GM12878 (cell line): ENCODE data around the gene NUDCD3. TPM values are rescaled to one million over a fixed set of nuclear protein-coding genes. Genes with fewer than 3 reads are reported as not detected.

Source experiments
- ATAC-seq: fragments of 200-7000 bp; cut with Tn5 transposase; 3 replicates; pipeline ENCODE4 v1.9.1; 2020; ENCODE audit warnings: mild to moderate bottlenecking, moderate library complexity
- BruUV-seq: library from RNA; stranded (reverse); fragments of 400-500 nt; replicated peaks from 2 replicates; lab custom pipeline; 2021; lab: Mats Ljungman, UMichigan
- CTCF ChIA-PET: fragments of 300-600 bp; sonication (Branson Sonifier 250); formaldehyde crosslinking; extraction: SDS; loops from one replicate; lab custom pipeline; 2021; ENCODE audit warnings: inconsistent platforms; lab: Yijun Ruan, JAX
- POLR2A ChIA-PET: fragments of 350-600 bp; formaldehyde crosslinking; extraction: SDS; loops from one replicate; lab custom pipeline; 2021; ENCODE audit warnings: inconsistent platforms; lab: Charles Lee
- RAD21 ChIA-PET: fragments of 300-600 bp; sonication (Branson Sonifier 250); formaldehyde crosslinking; loops from one replicate; lab custom pipeline; 2023; ENCODE audit warnings: antibody characterized with exemption; ENCODE audit not compliant: unreplicated experiment; lab: Charles Lee
- SMC1A ChIA-PET: fragments of 300-600 bp; sonication (Branson Sonifier 250); formaldehyde crosslinking; loops from one replicate; lab custom pipeline; 2023; ENCODE audit not compliant: unreplicated experiment, uncharacterized antibody; lab: Charles Lee
- DNase-seq: peaks from one replicate; pipeline ENCODE4 v3.0.0-alpha.2; 2011; ENCODE audit warnings: low read depth, low spot score
- FAIRE-seq: peaks from 3 replicates; lab custom pipeline; 2011; peaks lifted over from hg19 to GRCh38; lab: Jason Lieb, UNC
- H2AFZ ChIP-seq: 2 replicates; pipeline ENCODE4 v1.6.0; 2011; ENCODE audit warnings: low read depth, low read length, control low read depth; ENCODE audit not compliant: control insufficient read depth
- H3K27ac ChIP-seq: 2 replicates; pipeline ENCODE4 v1.5.1; 2011; ENCODE audit warnings: control low read depth; ENCODE audit not compliant: control insufficient read depth, insufficient read depth
- H3K27me3 ChIP-seq, 2 experiments: replicated peaks in 1 of 2; 2 replicates each; pipeline versions ENCODE4 v1.6.0 to v1.6.1; 2011; ENCODE audit warnings: low read length in 1 of 2; ENCODE audit not compliant: control insufficient read depth in 2 of 2, insufficient read depth in 2 of 2
- H3K36me3 ChIP-seq, 2 experiments: 2 replicates each; pipeline ENCODE4 v1.5.1; 2011; ENCODE audit warnings: low read length in 1 of 2; ENCODE audit not compliant: control insufficient read depth in 2 of 2, insufficient read depth in 2 of 2
- H3K4me1 ChIP-seq: 2 replicates; pipeline ENCODE4 v1.6.1; 2011; ENCODE audit warnings: mild to moderate bottlenecking, low read length, moderate library complexity, mixed read lengths; ENCODE audit not compliant: control insufficient read depth, insufficient read depth
- H3K4me2 ChIP-seq: 2 replicates; pipeline ENCODE4 v1.6.0; 2011; ENCODE audit warnings: control low read depth; ENCODE audit not compliant: control insufficient read depth, insufficient read depth
- H3K4me3 ChIP-seq: fragments of 200-600 bp; sonication (generic); 2 replicates; pipeline ENCODE4 v1.5.1; 2016
- H3K79me2 ChIP-seq: 2 replicates; pipeline ENCODE4 v1.6.0; 2011; ENCODE audit warnings: low read length; ENCODE audit not compliant: control insufficient read depth, insufficient read depth
- H3K9ac ChIP-seq: 2 replicates; pipeline ENCODE4 v1.8.0; 2011; ENCODE audit warnings: low read length, control low read depth, mixed read lengths; ENCODE audit not compliant: control insufficient read depth, insufficient read depth
- H3K9me3 ChIP-seq: replicated peaks from 3 replicates; pipeline ENCODE4 v1.5.1; 2011; ENCODE audit warnings: mild to moderate bottlenecking, low read length; ENCODE audit not compliant: control insufficient read depth, insufficient read depth
- H4K20me1 ChIP-seq: 2 replicates; pipeline ENCODE4 v1.6.0; 2011; ENCODE audit not compliant: control insufficient read depth, insufficient read depth
- ATF2 ChIP-seq: IDR thresholded peaks from 2 replicates; pipeline ENCODE4 v1.6.1; 2012; ENCODE audit warnings: low read length, inconsistent platforms
- BHLHE40 ChIP-seq, 2 experiments: fragments of 450-650 bp in 1 of 2; IDR thresholded peaks; 2 replicates each; pipeline ENCODE4 v1.6.1; 2011 to 2017; ENCODE audit warnings: low read depth in 2 of 2, borderline replicate concordance in 1 of 2, improper control_type of control experiment in 1 of 2, low read length in 1 of 2, mild to moderate bottlenecking in 1 of 2
- BMI1 ChIP-seq: fragments of 450-650 bp; IDR thresholded peaks from 2 replicates; pipeline ENCODE4 v1.6.1; 2016; ENCODE audit warnings: mild to moderate bottlenecking, moderate library complexity, borderline replicate concordance
- DPF2 ChIP-seq: fragments of 450-650 bp; IDR thresholded peaks from 2 replicates; pipeline ENCODE4 v1.6.1; 2017; ENCODE audit warnings: mild to moderate bottlenecking
- FOXM1 ChIP-seq: IDR thresholded peaks from 2 replicates; pipeline ENCODE4 v1.6.1; 2012; ENCODE audit warnings: low read depth, mild to moderate bottlenecking, inconsistent platforms, low read length, moderate library complexity
- MTA2 ChIP-seq: fragments of 450-650 bp; IDR thresholded peaks from 2 replicates; pipeline ENCODE4 v1.6.1; 2016; ENCODE audit warnings: low read depth, mild to moderate bottlenecking, moderate library complexity
- NBN ChIP-seq: fragments of 450-650 bp; IDR thresholded peaks from 2 replicates; pipeline ENCODE4 v1.6.1; 2016
- POLR2A ChIP-seq: IDR thresholded peaks from 2 replicates; pipeline ENCODE4 v1.6.1; 2011; ENCODE audit warnings: low read depth, mild to moderate bottlenecking, low read length
- RELB ChIP-seq: fragments of 450-650 bp; IDR thresholded peaks from 2 replicates; pipeline ENCODE4 v1.6.1; 2017; ENCODE audit warnings: low read depth, mild to moderate bottlenecking, moderate library complexity
- SIX5 ChIP-seq: IDR thresholded peaks from 2 replicates; pipeline ENCODE4 v1.6.1; 2011; ENCODE audit warnings: mild to moderate bottlenecking, low read depth, low read length, moderate library complexity; ENCODE audit not compliant: severe bottlenecking
- SP1 ChIP-seq: IDR thresholded peaks from one replicate; pipeline ENCODE4 v1.6.1; 2011; ENCODE audit warnings: low read depth, low read length
- SPI1 ChIP-seq: IDR thresholded peaks from 2 replicates; pipeline ENCODE4 v1.6.1; 2011; ENCODE audit warnings: low read depth, mild to moderate bottlenecking, low read length, moderate library complexity, borderline replicate concordance; ENCODE audit not compliant: insufficient read depth
- TCF3 ChIP-seq: IDR thresholded peaks from 2 replicates; pipeline ENCODE4 v1.6.1; 2012; ENCODE audit warnings: low read depth, mild to moderate bottlenecking, low read length, borderline replicate concordance; ENCODE audit not compliant: insufficient read depth
- USF2 ChIP-seq: IDR thresholded peaks from 2 replicates; pipeline ENCODE4 v1.6.1; 2011; ENCODE audit warnings: low read depth, low read length, improper control_type of control experiment, borderline replicate concordance
- WRNIP1 ChIP-seq: IDR thresholded peaks from 2 replicates; pipeline ENCODE4 v1.6.1; 2011; ENCODE audit warnings: low read depth, low read length, improper control_type of control experiment, borderline replicate concordance
- ZBED1 ChIP-seq: IDR thresholded peaks from 2 replicates; pipeline ENCODE4 v1.6.1; 2016; ENCODE audit warnings: borderline replicate concordance
- WGBS: methylation state at CpG from one replicate; pipeline ENCODE4 v1.1.6; 2016; ENCODE audit warnings: low lambda C conversion rate; ENCODE audit not compliant: insufficient replicate concordance, insufficient coverage; ENCODE audit errors: missing lambda C conversion rate; 5-methylcytosine and 5-hydroxymethylcytosine counted together
- in situ Hi-C: fragments of 300-500 bp; cut with MboI; formaldehyde crosslinking; loops from 9 replicates; pipeline ENCODE4 v1.14.3; 2018; ENCODE audit warnings: mixed read lengths
- intact Hi-C: fragments of 100-400 bp; cut with micrococcal nuclease; formaldehyde crosslinking; loops from one replicate; pipeline ENCODE4 v1.14.2; 2022; ENCODE audit not compliant: unreplicated experiment
- polyA plus RNA-seq, 11 experiments: library from polyadenylated mRNA; depleted of rRNA in 4 of 11; unstranded in 6 of 11; stranded (reverse) in 5 of 11; fragments of >200 nt; fragmentation: Nextera tagmentation in 4 of 11; fragmentation: Illumina TruSeq in 1 of 11; extraction: Ambion mirVana in 4 of 11; extraction: Trizol in 1 of 11; gene quantifications; 1 replicate in 1 of 11; 2 replicates in 10 of 11; pipeline versions ENCODE4 v1.2.1 to v1.2.3, GENCODE V29; 2011 to 2016; ENCODE audit warnings: inconsistent platforms in 2 of 11, missing spikeins in 2 of 11, low read depth in 1 of 11
- total RNA-seq, 4 experiments: library from RNA; depleted of rRNA in 3 of 4; stranded (reverse); fragments of >200 nt in 3 of 4; fragmentation: Illumina TruSeq in 1 of 4; extraction: Trizol in 1 of 4; gene quantifications; 2 replicates each; pipeline versions ENCODE4 v1.2.1 to v1.2.3, GENCODE V29; 2013 to 2021
- TF ChIP-seq, protein P1 (sequence below): IDR thresholded peaks from 2 replicates; pipeline ENCODE4 v1.6.1; 2011; ENCODE audit warnings: borderline replicate concordance, low read depth, mild to moderate bottlenecking, moderate library complexity, mixed read lengths, low read length; ENCODE audit not compliant: insufficient read depth; ENCODE audit errors: extremely low read length
- TF ChIP-seq, protein P2 (sequence below): fragments of 450-650 bp; IDR thresholded peaks from 2 replicates; pipeline ENCODE4 v1.6.1; 2014; ENCODE audit warnings: mild to moderate bottlenecking

The NUDCD3 gene
- total and polyA plus RNA-seq, 10 of the 15 experiments (the other 5 are each of a cell fraction or from before 2014, with no cell fraction given): 25.0 to 89.8 (median 46.4) TPM

DNA sequence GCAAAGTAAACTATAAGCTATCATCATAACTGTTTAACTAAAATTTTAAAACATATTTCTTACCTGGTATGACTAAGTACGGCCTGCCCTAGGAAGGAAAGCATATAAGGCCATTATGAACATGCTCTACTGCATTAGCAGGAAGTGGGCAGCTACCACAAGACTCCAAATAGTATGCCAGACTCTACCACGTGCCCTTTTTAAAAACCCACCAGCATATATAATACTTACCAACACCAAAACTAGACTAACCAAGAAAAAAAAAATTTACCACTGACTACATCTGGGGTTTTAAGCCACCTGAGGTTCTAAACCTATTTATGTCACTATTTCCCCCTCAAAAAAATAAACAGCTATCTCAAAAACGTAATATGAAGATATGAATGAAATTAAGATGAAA, 30.1 kb downstream of the NUDCD3 start:
- peak; percentile 93 for DNase-seq
- Histone ChIP-seq H2AFZ (no peak overlapping the region), H3K27ac (peak overlapping the region; percentile 79), H3K4me3 (peak overlapping the region; percentile 33; the same call in 1 of the 2 replicates), H3K27me3 (no peaks in the 10 kb centered on the region), H3K36me3 (peaks cover under 1 to 5% of the 10 kb centered on the region in 2 experiments; a peak in 1 of 4 replicates), H3K9me3 (no peaks in the 10 kb centered on the region; the same call in 2 of the 3 replicates), H3K9ac (no peak overlapping the region), H3K4me2 (peak overlapping the region; percentile 87), H3K4me1 (peaks cover 22% of the 10 kb centered on the region), H3K79me2 (peaks cover 52% of the 10 kb centered on the region), H4K20me1 (no peaks in the 10 kb centered on the region)
- ATAC-seq: peak; percentile 99
- intact Hi-C loops: no loop called here
- WGBS: 3% methylated on average over 3 of the region's 3 CpGs
- ChIA-PET CTCF (interaction anchor here (0.6 to 2.0 kb wide), 9 partner anchors 8 to 1835 kb away, joined by 3 to 7 read pairs (median 3); partner anchors contain the start of gene NUDCD3), POLR2A (interaction anchor here (0.5 to 1.3 kb wide), 4 partner anchors 15 to 418 kb away, joined by 3 to 4 read pairs (median 4); no protein-coding TSS in a partner anchor), SMC1A (interaction anchor here (0.9 to 4.0 kb wide), 3 partner anchors 14 to 31 kb away, joined by 4 to 26 read pairs (median 5); partner anchors contain the start of gene NUDCD3), RAD21 (interaction anchor here (1.0 to 2.6 kb wide), 5 partner anchors 15 to 542 kb away, joined by 3 to 9 read pairs (median 3); no protein-coding TSS in a partner anchor)
- no TSS peak for BruUV-seq
- in situ Hi-C loops: no loop called here
- FAIRE-seq: peak; percentile 89
- TF ChIP-seq MTA2 (peak; percentile 89), POLR2A (no peak), ATF2 (peak; percentile 92), DPF2 (0 out of 2 replicates have a peak, but pooled peaks have one; percentile 60), WRNIP1 (no peak), BHLHE40 (IDR thresholded peaks at IDR 0.05; ENCODE audit: borderline replicate concordance in 1 of 2, low read depth in 2 of 2, low read length in 1 of 2) (peak; percentile 84 to 90), SP1 (peak; percentile 56), RELB (peak; percentile 73; the same call in 1 of the 2 replicates), SPI1 (peak; percentile 51; the same call in 1 of the 2 replicates), BMI1 (no peak), SIX5 (no peak), ZBED1 (peak; percentile 65; the same call in 1 of the 2 replicates), NBN (peak; percentile 91), TCF3 (no peak), USF2 (peak; percentile 77; the same call in 1 of the 2 replicates), FOXM1 (peak; percentile 83)
- TF ChIP-seq, protein P1, sequence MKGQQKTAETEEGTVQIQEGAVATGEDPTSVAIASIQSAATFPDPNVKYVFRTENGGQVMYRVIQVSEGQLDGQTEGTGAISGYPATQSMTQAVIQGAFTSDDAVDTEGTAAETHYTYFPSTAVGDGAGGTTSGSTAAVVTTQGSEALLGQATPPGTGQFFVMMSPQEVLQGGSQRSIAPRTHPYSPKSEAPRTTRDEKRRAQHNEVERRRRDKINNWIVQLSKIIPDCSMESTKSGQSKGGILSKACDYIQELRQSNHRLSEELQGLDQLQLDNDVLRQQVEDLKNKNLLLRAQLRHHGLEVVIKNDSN: peak; percentile 57
- TF ChIP-seq, protein P2, sequence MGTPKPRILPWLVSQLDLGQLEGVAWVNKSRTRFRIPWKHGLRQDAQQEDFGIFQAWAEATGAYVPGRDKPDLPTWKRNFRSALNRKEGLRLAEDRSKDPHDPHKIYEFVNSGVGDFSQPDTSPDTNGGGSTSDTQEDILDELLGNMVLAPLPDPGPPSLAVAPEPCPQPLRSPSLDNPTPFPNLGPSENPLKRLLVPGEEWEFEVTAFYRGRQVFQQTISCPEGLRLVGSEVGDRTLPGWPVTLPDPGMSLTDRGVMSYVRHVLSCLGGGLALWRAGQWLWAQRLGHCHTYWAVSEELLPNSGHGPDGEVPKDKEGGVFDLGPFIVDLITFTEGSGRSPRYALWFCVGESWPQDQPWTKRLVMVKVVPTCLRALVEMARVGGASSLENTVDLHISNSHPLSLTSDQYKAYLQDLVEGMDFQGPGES: no peak
